Astrocyte of the spinal cord (primary cell): Measurements from ENCODE around the gene LRRC7.

Source experiments
- DNase-seq: peaks from one replicate; pipeline ENCODE4 v3.0.0; 2011; ENCODE audit warnings: low read depth, low spot score
- H3K4me3 ChIP-seq: 2 replicates; pipeline ENCODE4 v1.5.1; 2011; ENCODE audit warnings: low read depth, mild to moderate bottlenecking, low read length, moderate library complexity
- CTCF ChIP-seq: IDR thresholded peaks from 2 replicates; pipeline ENCODE4 v1.5.1; 2012; ENCODE audit warnings: low read depth, mild to moderate bottlenecking, low read length, inconsistent platforms
- in situ Hi-C: cut with HindIII; loops from 2 replicates; pipeline ENCODE4 v1.10.0; 2017; ENCODE audit warnings: low sequenced_read_pairs

The LRRC7 gene

DNA sequence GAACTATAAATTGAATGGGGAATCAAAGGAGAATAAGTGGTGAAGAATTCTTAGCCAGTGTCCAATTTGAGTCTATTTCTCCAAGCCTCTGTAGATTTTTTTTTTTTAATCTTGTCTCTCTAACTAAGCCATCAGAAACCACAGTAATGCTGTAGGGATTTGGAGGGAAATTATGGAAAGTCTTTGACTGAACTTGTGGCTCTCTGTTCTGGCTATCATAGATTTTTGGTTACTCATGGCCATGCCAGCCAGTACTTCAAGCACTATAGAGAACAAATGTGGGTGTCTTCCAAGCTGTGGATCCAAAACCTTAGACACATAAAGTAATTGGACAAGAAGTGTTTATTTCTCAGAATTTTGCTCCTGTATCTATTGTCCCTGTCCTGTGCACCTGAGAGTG, 489.8 kb downstream of the LRRC7 start:
- no peak overlapping the region for H3K4me3 ChIP-seq
- no peak for TF ChIP-seq CTCF
- in situ Hi-C loops: no loop called here
- peak; percentile 20 for DNase-seq

- no peak for TF ChIP-seq CTCF
Measured at GRCh38 chr1:70061231-70061630, 493.5 kb downstream of the LRRC7 start.

DNA sequence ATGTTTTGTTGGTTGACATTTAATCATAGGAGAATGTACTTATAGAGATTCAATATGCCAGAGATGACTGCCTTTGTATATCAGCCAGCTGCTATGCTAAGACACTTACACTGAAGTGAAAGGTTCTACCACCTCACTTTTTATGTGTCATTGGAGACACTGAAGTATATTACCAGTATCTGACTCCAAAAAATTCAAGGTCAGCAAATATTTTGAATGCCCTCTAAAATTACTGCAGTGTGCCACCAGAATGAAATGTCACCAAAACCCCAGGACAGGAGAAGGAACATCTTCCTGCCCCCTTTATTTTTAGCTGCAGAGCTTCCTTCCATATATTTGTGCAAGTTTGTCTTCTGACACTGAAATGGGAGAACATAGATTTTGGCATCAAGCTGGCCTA, 496.1 kb downstream of the LRRC7 start:
- in situ Hi-C loops: no loop called here
- no peak for TF ChIP-seq CTCF

More at GRCh38 chr1:70061231-70061630, 493.5 kb downstream of the LRRC7 start:
- in situ Hi-C loops: no loop called here
- H3K4me3 ChIP-seq: no peak overlapping the region
- DNase-seq: no peak

DNA sequence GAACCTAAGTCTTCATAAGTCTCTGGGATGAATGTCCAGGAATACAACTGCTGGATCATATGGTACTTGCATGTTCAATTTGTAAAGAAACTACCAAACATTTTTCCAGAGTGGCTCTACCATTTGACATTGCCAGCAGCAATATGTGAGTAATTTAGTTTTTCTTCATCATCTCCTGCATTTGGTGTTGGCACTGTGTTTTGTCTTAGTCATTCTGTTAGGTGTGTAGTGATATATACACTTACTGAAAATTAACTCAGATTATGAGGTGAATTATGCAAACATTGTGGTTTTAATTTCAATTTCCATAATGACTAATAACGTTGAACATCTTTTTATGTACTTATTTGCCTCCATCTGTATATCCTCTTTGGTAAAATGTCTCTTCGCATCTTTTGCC, 499.0 kb downstream of the LRRC7 start:
- in situ Hi-C loops: no loop called here
- no peak for TF ChIP-seq CTCF
- no peak overlapping the region for H3K4me3 ChIP-seq
- DNase-seq: no peak

More for the DNA sequence above, 496.1 kb downstream of the LRRC7 start:
- no peak overlapping the region for H3K4me3 ChIP-seq
- no peak for DNase-seq

- DNase-seq: peak; percentile 74
- in situ Hi-C loops: no loop called here
- H3K4me3 ChIP-seq: no peak overlapping the region
- no peak for TF ChIP-seq CTCF
Measured at GRCh38 chr1:70071601-70072000, 503.9 kb downstream of the LRRC7 start.

GRCh38 chr1:70072231-70072751, 504.6 kb downstream of the LRRC7 start:
- in situ Hi-C loops: no loop called here
- no peak overlapping the region for H3K4me3 ChIP-seq
- no peak for TF ChIP-seq CTCF
- peak; percentile 68 for DNase-seq

DNA sequence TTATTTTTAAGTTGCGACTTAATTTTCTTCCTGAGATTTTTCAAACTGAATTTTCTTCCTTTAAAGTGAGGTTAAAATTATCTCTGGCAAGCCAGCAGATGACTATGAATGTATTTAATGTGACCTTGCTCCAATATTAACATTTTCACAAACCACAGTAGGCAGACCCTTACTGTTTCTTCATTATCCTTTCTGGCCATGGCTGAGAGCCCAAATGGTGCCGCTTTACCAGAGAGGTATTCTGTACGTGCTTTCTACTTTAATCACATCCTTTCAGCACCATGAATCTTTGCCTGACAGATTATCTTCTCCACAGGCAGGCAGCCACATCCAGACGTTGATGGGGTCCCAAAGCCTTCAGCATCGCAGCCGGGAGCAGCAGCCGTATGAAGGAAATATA, 508.0 kb downstream of the LRRC7 start:
- in situ Hi-C loops: no loop called here
- H3K4me3 ChIP-seq: no peak overlapping the region
- no peak for TF ChIP-seq CTCF
- DNase-seq: peak; percentile 63
